HEK293 (cell line): ENCODE data around the gene HYAL4.

Source experiments
- CTCF ChIA-PET: fragments of 350-600 bp; formaldehyde crosslinking; extraction: SDS; loops from one replicate; lab custom pipeline; 2021; ENCODE audit warnings: antibody characterized with exemption; lab: Yijun Ruan, JAX
- POLR2A ChIA-PET: fragments of 300-600 bp; formaldehyde crosslinking; extraction: SDS; loops from one replicate; lab custom pipeline; 2020; ENCODE audit warnings: antibody characterized with exemption, inconsistent platforms; lab: Yijun Ruan, JAX
- H3K27ac ChIP-seq: fragments of 200-500 bp; sonication (Bioruptor generic); 2 replicates; pipeline ENCODE4 v1.5.1; 2014; ENCODE audit warnings: low read depth, low read length, control low read depth, inconsistent platforms; ENCODE audit errors: extremely low read depth
- H3K36me3 ChIP-seq, 2 experiments: fragments of 200-500 bp in 1 of 2; sonication (Bioruptor generic) in 1 of 2; 1 replicate in 1 of 2; 2 replicates in 1 of 2; pipeline ENCODE4 v1.5.1; 2014 to 2017; ENCODE audit warnings: inconsistent platforms in 2 of 2, low read length in 2 of 2; ENCODE audit not compliant: control insufficient read depth in 2 of 2, insufficient read depth in 1 of 2
- H3K4me1 ChIP-seq: fragments of 200-500 bp; sonication (Bioruptor generic); 2 replicates; pipeline ENCODE4 v1.5.1; 2014; ENCODE audit warnings: mild to moderate bottlenecking, low read length, inconsistent platforms; ENCODE audit not compliant: control insufficient read depth, insufficient read depth
- H3K4me3 ChIP-seq: 2 replicates; pipeline ENCODE4 v1.5.1; 2011; ENCODE audit warnings: low read depth, mild to moderate bottlenecking, control low read depth, low read length, moderate library complexity
- H3K9me3 ChIP-seq: fragments of 200-500 bp; sonication (Bioruptor generic); 2 replicates; pipeline ENCODE4 v1.5.1; 2014; ENCODE audit warnings: low read depth, low read length, inconsistent platforms; ENCODE audit not compliant: control insufficient read depth, insufficient read depth
- GFI1B ChIP-seq: fragments of 450-650 bp; formaldehyde crosslinking; IDR thresholded peaks from 2 replicates; pipeline ENCODE4 v1.5.1; 2016; ENCODE audit warnings: missing biosample characterization, missing genetic modification characterization
- PRDM6 ChIP-seq: fragments of 450-650 bp; formaldehyde crosslinking; IDR thresholded peaks from 2 replicates; pipeline ENCODE4 v1.5.1; 2017; ENCODE audit warnings: missing biosample characterization, missing genetic modification characterization
- SALL2 ChIP-seq: fragments of 450-650 bp; formaldehyde crosslinking; IDR thresholded peaks from 2 replicates; pipeline ENCODE4 v1.5.0; 2017; ENCODE audit warnings: missing biosample characterization, mild to moderate bottlenecking, missing genetic modification characterization, borderline replicate concordance
- SP2 ChIP-seq: fragments of 450-650 bp; formaldehyde crosslinking; IDR thresholded peaks from 2 replicates; pipeline ENCODE4 v1.5.1; 2016; ENCODE audit warnings: missing biosample characterization, missing genetic modification characterization
- YY1 ChIP-seq: fragments of 450-650 bp; formaldehyde crosslinking; IDR thresholded peaks from 2 replicates; pipeline ENCODE4 v1.5.1; 2018; ENCODE audit warnings: missing biosample characterization, missing genetic modification characterization
- ZBTB48 ChIP-seq: fragments of 450-650 bp; formaldehyde crosslinking; IDR thresholded peaks from 2 replicates; pipeline ENCODE4 v1.5.1; 2016; ENCODE audit warnings: missing biosample characterization, missing genetic modification characterization
- ZNF239 ChIP-seq: fragments of 450-650 bp; formaldehyde crosslinking; IDR thresholded peaks from 2 replicates; pipeline ENCODE4 v1.5.1; 2016; ENCODE audit warnings: missing biosample characterization, missing genetic modification characterization
- ZNF280D ChIP-seq: fragments of 450-650 bp; formaldehyde crosslinking; IDR thresholded peaks from 2 replicates; pipeline ENCODE4 v1.5.1; 2016; ENCODE audit warnings: missing biosample characterization, missing genetic modification characterization
- ZNF548 ChIP-seq: fragments of 450-650 bp; formaldehyde crosslinking; IDR thresholded peaks from 2 replicates; pipeline ENCODE4 v1.5.1; 2016; ENCODE audit warnings: missing biosample characterization, missing genetic modification characterization
- ZNF555 ChIP-seq: fragments of 450-650 bp; formaldehyde crosslinking; conservative IDR thresholded peaks from 2 replicates; pipeline ENCODE4 v1.5.1; 2017; ENCODE audit warnings: missing biosample characterization, mild to moderate bottlenecking, missing genetic modification characterization, inconsistent platforms
- ZNF558 ChIP-seq: fragments of 450-650 bp; formaldehyde crosslinking; IDR thresholded peaks from 2 replicates; pipeline ENCODE4 v1.5.1; 2016; ENCODE audit warnings: missing biosample characterization, missing genetic modification characterization
- ZNF571 ChIP-seq: fragments of 450-650 bp; formaldehyde crosslinking; IDR thresholded peaks from 2 replicates; pipeline ENCODE4 v1.5.0; 2017; ENCODE audit warnings: missing biosample characterization, missing genetic modification characterization
- ZNF623 ChIP-seq: fragments of 450-650 bp; formaldehyde crosslinking; IDR thresholded peaks from 2 replicates; pipeline ENCODE4 v1.5.1; 2016; ENCODE audit warnings: missing biosample characterization, missing genetic modification characterization
- ZNF626 ChIP-seq: fragments of 450-650 bp; sonication (Bioruptor Pico); formaldehyde crosslinking; IDR thresholded peaks from 2 replicates; pipeline ENCODE4 v1.5.1; 2018; ENCODE audit warnings: missing biosample characterization, missing genetic modification characterization, inconsistent platforms
- ZNF660 ChIP-seq: fragments of 450-650 bp; IDR thresholded peaks from 2 replicates; pipeline ENCODE4 v1.5.1; 2018; ENCODE audit warnings: missing biosample characterization, mild to moderate bottlenecking, missing genetic modification characterization
- ZNF704 ChIP-seq: fragments of 450-650 bp; formaldehyde crosslinking; IDR thresholded peaks from 2 replicates; pipeline ENCODE4 v1.5.1; 2016; ENCODE audit warnings: missing biosample characterization, missing genetic modification characterization
- ZSCAN5A ChIP-seq: fragments of 450-650 bp; formaldehyde crosslinking; IDR thresholded peaks from 2 replicates; pipeline ENCODE4 v1.5.1; 2016; ENCODE audit warnings: missing biosample characterization, missing genetic modification characterization

The HYAL4 gene

GRCh38 chr7:123860848-123861247 is 15.9 kb downstream of the HYAL4 start:
- CTCF ChIA-PET: no interaction called here
- TF ChIP-seq ZNF571 (tag by site-specific recombination): no peak
- H3K4me1 ChIP-seq: no peaks in the 10 kb centered on the region
- no peak overlapping the region for H3K27ac ChIP-seq
- no peak overlapping the region for H3K4me3 ChIP-seq
- POLR2A ChIA-PET: no interaction called here
- no peaks in the 10 kb centered on the region for H3K36me3 ChIP-seq
- no peaks in the 10 kb centered on the region for H3K9me3 ChIP-seq

GRCh38 chr7:123862775-123863174 is 17.8 kb downstream of the HYAL4 start:
- ChIA-PET CTCF (no interaction called here), POLR2A (no interaction called here)
- no peaks in the 10 kb centered on the region for H3K36me3 ChIP-seq
- H3K9me3 ChIP-seq: no peaks in the 10 kb centered on the region
- H3K27ac ChIP-seq: no peak overlapping the region
- H3K4me3 ChIP-seq: no peak overlapping the region
- TF ChIP-seq ZNF660 (tag by site-specific recombination) (no peak), ZNF623 (peak; percentile 91)
- TF ChIP-seq, all 188 proteins: peak for 1
- H3K4me1 ChIP-seq: no peaks in the 10 kb centered on the region

GRCh38 chr7:123863461-123863860 is 18.5 kb downstream of the HYAL4 start:
- no peaks in the 10 kb centered on the region for H3K9me3 ChIP-seq
- H3K36me3 ChIP-seq: no peaks in the 10 kb centered on the region
- H3K4me3 ChIP-seq: no peak overlapping the region
- ChIA-PET POLR2A (no interaction called here), CTCF (interaction anchor here (1.0 to 4.1 kb wide), 6 partner anchors 8 to 228 kb away, joined by 3 to 73 read pairs (median 20); no protein-coding TSS in a partner anchor)
- TF ChIP-seq ZNF704 (tag by site-specific recombination) (no peak), ZNF280D (tag by site-specific recombination) (no peak)
- no peak overlapping the region for H3K27ac ChIP-seq
- no peaks in the 10 kb centered on the region for H3K4me1 ChIP-seq

- H3K9me3 ChIP-seq: no peaks in the 10 kb centered on the region
- H3K4me1 ChIP-seq: no peaks in the 10 kb centered on the region
- CTCF ChIA-PET: interaction anchor here (0.7 to 4.1 kb wide), 7 partner anchors 8 to 1328 kb away, joined by 3 to 73 read pairs (median 20); no protein-coding TSS in a partner anchor
- POLR2A ChIA-PET: interaction anchor here (0.6 kb wide), 1 partner anchor 217 kb away, joined by 5 read pairs; no protein-coding TSS in a partner anchor
- no peak overlapping the region for H3K4me3 ChIP-seq
- H3K27ac ChIP-seq: no peak overlapping the region
- no peaks in the 10 kb centered on the region for H3K36me3 ChIP-seq
- TF ChIP-seq ZNF626 (tag by site-specific recombination): no peak
- TF ChIP-seq ZNF571 (tag by site-specific recombination): no peak
- TF ChIP-seq ZSCAN5A (tag by site-specific recombination): no peak
- no peak for TF ChIP-seq SALL2 (tag by site-specific recombination)
- TF ChIP-seq ZBTB48: no peak
- TF ChIP-seq ZNF555 (tag by site-specific recombination): no peak
- TF ChIP-seq GFI1B (tag by site-specific recombination): no peak
- no peak for TF ChIP-seq YY1 (tag by site-specific recombination)
- TF ChIP-seq ZNF239 (tag by site-specific recombination): no peak
- no peak for TF ChIP-seq ZNF558 (tag by site-specific recombination)
- no peak for TF ChIP-seq ZNF548 (tag by site-specific recombination)
- TF ChIP-seq PRDM6 (tag by site-specific recombination): no peak
- no peak for TF ChIP-seq SP2
Measured at GRCh38 chr7:123864012-123864411, 19.0 kb downstream of the HYAL4 start.
